WTC11 (cell line): ENCODE data around the gene INTS11. TPM values are rescaled to one million over a fixed set of nuclear protein-coding genes. Genes with fewer than 3 reads are reported as not detected.
A peak's percentile ranks its signal among the peaks of the same experiment; 100 is the strongest.

Experiments
- ATAC-seq: fragments of 200-7000 bp; cut with Tn5 transposase; 2 replicates; pipeline ENCODE4 v1.10.0; 2021; ENCODE audit warnings: mild to moderate bottlenecking, moderate library complexity
- CTCF ChIA-PET: fragments of 300-600 bp; sonication (Branson Sonifier 250); formaldehyde crosslinking; loops from one replicate; lab custom pipeline; 2021; ENCODE audit warnings: antibody characterized with exemption; lab: Charles Lee
- POLR2A ChIA-PET: fragments of 350-600 bp; sonication (Branson Sonifier 250); formaldehyde crosslinking; loops from one replicate; lab custom pipeline; 2021; ENCODE audit warnings: antibody characterized with exemption; lab: Charles Lee
- DNase-seq: peaks from one replicate; pipeline ENCODE4 v3.0.0; 2021; ENCODE audit warnings: low spot score
- H3K27ac Mint-ChIP-seq: 2 replicates; pipeline ENCODE4 v1.8.0; 2021; ENCODE audit warnings: mixed read lengths
- H3K27me3 Mint-ChIP-seq: 2 replicates; pipeline ENCODE4 v1.8.0; 2021; ENCODE audit warnings: low read depth, mild to moderate bottlenecking, moderate library complexity, mixed read lengths
- H3K36me3 Mint-ChIP-seq: 2 replicates; pipeline ENCODE4 v1.8.0; 2021; ENCODE audit warnings: mixed read lengths
- H3K4me1 Mint-ChIP-seq: 2 replicates; pipeline ENCODE4 v1.8.0; 2022; ENCODE audit warnings: mixed read lengths
- H3K4me3 Mint-ChIP-seq: 2 replicates; pipeline ENCODE4 v1.8.0; 2021; ENCODE audit warnings: mild to moderate bottlenecking, moderate library complexity, mixed read lengths
- H3K9me3 Mint-ChIP-seq: 2 replicates; pipeline ENCODE4 v1.8.0; 2021; ENCODE audit warnings: mixed read lengths
- ATF2 ChIP-seq: sonication (generic); formaldehyde crosslinking; IDR thresholded peaks from 2 replicates; pipeline ENCODE4 v1.8.1; 2022; ENCODE audit warnings: low read depth, missing genetic modification reagents, borderline replicate concordance
- CREB1 ChIP-seq: sonication (generic); formaldehyde crosslinking; IDR thresholded peaks from 2 replicates; pipeline ENCODE4 v1.8.0; 2023; ENCODE audit warnings: mild to moderate bottlenecking, missing genetic modification reagents
- ERG ChIP-seq: fragments of 250-450 bp; sonication (Bioruptor Pico); IDR thresholded peaks from 2 replicates; pipeline ENCODE4 v1.8.0; 2021; ENCODE audit warnings: mild to moderate bottlenecking
- ESRRA ChIP-seq: sonication (generic); formaldehyde crosslinking; IDR thresholded peaks from 2 replicates; pipeline ENCODE4 v1.8.1; 2022; ENCODE audit warnings: mild to moderate bottlenecking, missing genetic modification reagents, borderline replicate concordance
- ETV6 ChIP-seq: sonication (generic); formaldehyde crosslinking; IDR thresholded peaks from 2 replicates; pipeline ENCODE4 v1.8.1; 2022; ENCODE audit warnings: mild to moderate bottlenecking, missing genetic modification reagents
- FOXJ3 ChIP-seq: sonication (generic); formaldehyde crosslinking; IDR thresholded peaks from 2 replicates; pipeline ENCODE4 v1.9.0; 2021; ENCODE audit warnings: missing genetic modification reagents, mild to moderate bottlenecking, borderline replicate concordance
- FOXP1 ChIP-seq: sonication (generic); formaldehyde crosslinking; IDR thresholded peaks from 2 replicates; pipeline ENCODE4 v1.8.0; 2022; ENCODE audit warnings: missing genetic modification reagents, mild to moderate bottlenecking, moderate library complexity, borderline replicate concordance
- FOXP4 ChIP-seq: sonication (generic); formaldehyde crosslinking; IDR thresholded peaks from 2 replicates; pipeline ENCODE4 v1.8.0; 2022; ENCODE audit warnings: mild to moderate bottlenecking, missing genetic modification reagents
- KAT7 ChIP-seq: sonication (generic); formaldehyde crosslinking; IDR thresholded peaks from 2 replicates; pipeline ENCODE4 v1.8.1; 2023; ENCODE audit warnings: missing genetic modification reagents, mild to moderate bottlenecking, borderline replicate concordance
- NFYB ChIP-seq: sonication (generic); formaldehyde crosslinking; conservative IDR thresholded peaks from 2 replicates; pipeline ENCODE4 v1.8.0; 2022; ENCODE audit warnings: low read depth, missing genetic modification reagents
- NR1H2 ChIP-seq: sonication (generic); formaldehyde crosslinking; IDR thresholded peaks from 2 replicates; pipeline ENCODE4 v1.9.0; 2021; ENCODE audit warnings: mild to moderate bottlenecking, moderate library complexity, missing genetic modification reagents
- PRRX2 ChIP-seq: fragments of 250-450 bp; sonication (Bioruptor Pico); IDR thresholded peaks from 2 replicates; pipeline ENCODE4 v1.8.0; 2021; ENCODE audit warnings: mild to moderate bottlenecking
- RELA ChIP-seq: sonication (generic); formaldehyde crosslinking; IDR thresholded peaks from 2 replicates; pipeline ENCODE4 v1.8.1; 2022; ENCODE audit warnings: missing genetic modification reagents, mild to moderate bottlenecking, borderline replicate concordance
- STAT6 ChIP-seq: sonication (generic); formaldehyde crosslinking; conservative IDR thresholded peaks from 2 replicates; pipeline ENCODE4 v1.8.1; 2023; ENCODE audit warnings: mild to moderate bottlenecking, low read depth, missing genetic modification reagents, moderate library complexity
- TEAD4 ChIP-seq: sonication (generic); formaldehyde crosslinking; IDR thresholded peaks from 2 replicates; pipeline ENCODE4 v1.8.0; 2022; ENCODE audit warnings: mild to moderate bottlenecking, missing genetic modification reagents
- ZBTB21 ChIP-seq: sonication (generic); formaldehyde crosslinking; IDR thresholded peaks from 2 replicates; pipeline ENCODE4 v1.8.1; 2023; ENCODE audit warnings: mild to moderate bottlenecking, missing genetic modification reagents, borderline replicate concordance
- ZBTB43 ChIP-seq: sonication (generic); formaldehyde crosslinking; IDR thresholded peaks from 2 replicates; pipeline ENCODE4 v1.8.1; 2023; ENCODE audit warnings: mild to moderate bottlenecking, missing genetic modification reagents
- ZMAT4 ChIP-seq: fragments of 250-450 bp; sonication (Bioruptor Pico); IDR thresholded peaks from 2 replicates; pipeline ENCODE4 v1.9.0; 2021; ENCODE audit warnings: mild to moderate bottlenecking
- ZNF121 ChIP-seq: sonication (generic); formaldehyde crosslinking; IDR thresholded peaks from 2 replicates; pipeline ENCODE4 v1.8.0; 2023; ENCODE audit warnings: missing genetic modification reagents
- ZNF138 ChIP-seq: sonication (generic); formaldehyde crosslinking; conservative IDR thresholded peaks from 2 replicates; pipeline ENCODE4 v1.8.1; 2022; ENCODE audit warnings: mild to moderate bottlenecking, moderate library complexity, missing genetic modification reagents
- ZNF232 ChIP-seq: sonication (generic); formaldehyde crosslinking; IDR thresholded peaks from 2 replicates; pipeline ENCODE4 v1.8.0; 2022; ENCODE audit warnings: mild to moderate bottlenecking, missing genetic modification reagents
- ZNF396 ChIP-seq: fragments of 250-450 bp; sonication (Bioruptor Pico); IDR thresholded peaks from 2 replicates; pipeline ENCODE4 v1.8.0; 2021; ENCODE audit warnings: mild to moderate bottlenecking, moderate library complexity, borderline replicate concordance
- ZNF416 ChIP-seq: fragments of 250-450 bp; sonication (Bioruptor Pico); IDR thresholded peaks from 2 replicates; pipeline ENCODE4 v1.9.0; 2021; ENCODE audit warnings: mild to moderate bottlenecking, inconsistent platforms
- ZNF512 ChIP-seq: sonication (generic); formaldehyde crosslinking; IDR thresholded peaks from 2 replicates; pipeline ENCODE4 v1.8.1; 2022; ENCODE audit warnings: missing genetic modification reagents, borderline replicate concordance
- ZSCAN18 ChIP-seq: fragments of 250-450 bp; sonication (Bioruptor Pico); IDR thresholded peaks from 2 replicates; pipeline ENCODE4 v2.1.2; 2022; ENCODE audit warnings: mild to moderate bottlenecking, moderate library complexity
- total RNA-seq: library from RNA; stranded (reverse); gene quantifications from 3 replicates; pipeline ENCODE4 v1.2.3, GENCODE V29; 2021

Gene INTS11
- total RNA-seq, 1 experiment from 2014 or later: 170 TPM

- ATAC-seq (no peak), DNase-seq (no peak)
- peaks cover 17% of the 10 kb centered on the region for H3K36me3 Mint-ChIP-seq
- no peak for TF ChIP-seq NR1H2 (CRISPR knock-in tag)
- no peak for TF ChIP-seq ERG (CRISPR knock-in tag)
- TF ChIP-seq ZBTB21 (CRISPR knock-in tag): no peak
- no peak for TF ChIP-seq NFYB (CRISPR knock-in tag)
- no peak for TF ChIP-seq ESRRA (CRISPR knock-in tag)
- TF ChIP-seq PRRX2 (CRISPR knock-in tag): no peak
- TF ChIP-seq FOXP4 (CRISPR knock-in tag): no peak
- 0 out of 2 replicates have a peak, but pooled peaks have one; percentile 36 for TF ChIP-seq TEAD4
- no peak for TF ChIP-seq FOXJ3 (CRISPR knock-in tag)
- no peak for TF ChIP-seq CREB1 (CRISPR knock-in tag)
- TF ChIP-seq ZNF416: no peak
- no peak for TF ChIP-seq ZNF138 (CRISPR knock-in tag)
- TF ChIP-seq ZNF396 (CRISPR knock-in tag): no peak
- no peak for TF ChIP-seq ZNF232 (CRISPR knock-in tag)
- no peak for TF ChIP-seq ATF2 (CRISPR knock-in tag)
- TF ChIP-seq ZNF121 (CRISPR knock-in tag): peak; percentile 60; the same call in 1 of the 2 replicates
- no peak for TF ChIP-seq RELA
- TF ChIP-seq ZNF512: no peak
- 0 out of 2 replicates have a peak, but pooled peaks have one; percentile 27 for TF ChIP-seq FOXP1
- TF ChIP-seq ZMAT4: no peak
- TF ChIP-seq STAT6: no peak
- TF ChIP-seq ZSCAN18 (CRISPR knock-in tag): no peak
- 0 out of 2 replicates have a peak, but pooled peaks have one; percentile 28 for TF ChIP-seq ZBTB43 (CRISPR knock-in tag)
- no peak for TF ChIP-seq KAT7 (CRISPR knock-in tag)
- TF ChIP-seq ETV6: no peak
- H3K27ac Mint-ChIP-seq: no peak overlapping the region
- no peaks in the 10 kb centered on the region for H3K4me1 Mint-ChIP-seq
- peaks cover 8% of the 10 kb centered on the region for H3K9me3 Mint-ChIP-seq
- ChIA-PET POLR2A (no interaction called here), CTCF (interaction anchor here (1.0 kb wide), 1 partner anchor 13 kb away, joined by 3 read pairs; no protein-coding TSS in a partner anchor)
- no peak overlapping the region for H3K4me3 Mint-ChIP-seq
- H3K27me3 Mint-ChIP-seq: no peaks in the 10 kb centered on the region
Observed at GRCh38 chr1:1340791-1341548, 16.5 kb upstream of the INTS11 start.
